Karpas-422 (cell line): ENCODE results near the gene ST8SIA3. TPM values are rescaled to one million over a fixed set of nuclear protein-coding genes. Genes with fewer than 3 reads are reported as not detected.

Source experiments
- DNase-seq: peaks from one replicate; pipeline ENCODE4 v3.0.0-alpha.2; 2015
- H2AFZ ChIP-seq: fragments of 200-600 bp; sonication (generic); 2 replicates; pipeline ENCODE4 v1.6.1; 2014; ENCODE audit warnings: antibody characterized with exemption, low read length, mixed read lengths
- H3K27ac ChIP-seq: fragments of 200-600 bp; sonication (generic); 2 replicates; pipeline ENCODE4 v1.5.1; 2014; ENCODE audit warnings: mild to moderate bottlenecking, low read length, moderate library complexity
- H3K27me3 ChIP-seq: fragments of 200-600 bp; sonication (generic); 2 replicates; pipeline ENCODE4 v1.6.1; 2014; ENCODE audit warnings: low read length, mixed read lengths
- H3K36me3 ChIP-seq: fragments of 200-600 bp; sonication (generic); 2 replicates; pipeline ENCODE4 v1.6.1; 2014; ENCODE audit warnings: low read length, mixed read lengths; ENCODE audit not compliant: insufficient read depth
- H3K4me1 ChIP-seq: fragments of 200-600 bp; sonication (generic); 2 replicates; pipeline ENCODE4 v1.6.1; 2014; ENCODE audit warnings: mild to moderate bottlenecking, low read length, mixed read lengths
- H3K4me2 ChIP-seq: fragments of 200-600 bp; sonication (generic); 2 replicates; pipeline ENCODE4 v1.6.1; 2014; ENCODE audit warnings: low read length, low read depth, mild to moderate bottlenecking; ENCODE audit not compliant: poor library complexity, severe bottlenecking
- H3K4me3 ChIP-seq: fragments of 200-600 bp; sonication (generic); 2 replicates; pipeline ENCODE4 v1.5.1; 2014; ENCODE audit warnings: mild to moderate bottlenecking, antibody characterized with exemption, low read length, mixed read lengths
- H3K79me2 ChIP-seq: fragments of 200-600 bp; sonication (generic); 2 replicates; pipeline ENCODE4 v1.6.1; 2014; ENCODE audit warnings: mild to moderate bottlenecking, low read length, mixed read lengths
- H3K9ac ChIP-seq: fragments of 200-600 bp; sonication (generic); 2 replicates; pipeline ENCODE4 v1.6.0; 2014; ENCODE audit warnings: low read length
- H3K9me2 ChIP-seq: fragments of 200-600 bp; sonication (generic), shearing (Covaris generic); replicated peaks from 2 replicates; pipeline ENCODE4 v1.6.0; 2014; ENCODE audit warnings: mild to moderate bottlenecking, low read length, moderate library complexity; ENCODE audit not compliant: insufficient read depth
- H3K9me3 ChIP-seq: fragments of 300-700, 200-600 bp; sonication (generic); 2 replicates; pipeline ENCODE4 v1.6.1; 2014; ENCODE audit warnings: low read length, mixed read lengths
- H4K20me1 ChIP-seq: fragments of 200-600 bp; sonication (generic); 2 replicates; pipeline ENCODE4 v1.6.1; 2014; ENCODE audit warnings: mild to moderate bottlenecking, antibody characterized with exemption, low read length, low read depth; ENCODE audit not compliant: insufficient read depth
- total RNA-seq: library from RNA; depleted of rRNA; stranded (reverse); fragments of >200 nt; shearing (Covaris generic); gene quantifications from 2 replicates; pipeline ENCODE4 v1.2.3, GENCODE V29; 2014; ENCODE audit warnings: low replicate concordance; rRNA removed

ST8SIA3 gene
- total RNA-seq, 1 experiment from 2014 or later, result not detected

- Histone ChIP-seq H3K36me3 (no peaks in the 10 kb centered on the region), H3K4me1 (no peaks in the 10 kb centered on the region), H3K9ac (no peak overlapping the region), H3K4me3 (no peak overlapping the region), H4K20me1 (no peaks in the 10 kb centered on the region), H3K27me3 (no peaks in the 10 kb centered on the region), H3K79me2 (no peaks in the 10 kb centered on the region), H3K27ac (no peak overlapping the region), H3K4me2 (no peak overlapping the region), H2AFZ (no peak overlapping the region), H3K9me2 (no peaks in the 10 kb centered on the region), H3K9me3 (no peaks in the 10 kb centered on the region)
- DNase-seq, result no peak
Measured at GRCh38 chr18:57409650-57410049, 57.3 kb downstream of the ST8SIA3 start.

- DNase-seq, result peak; percentile 32
- no peak overlapping the region for H2AFZ ChIP-seq
Measured at GRCh38 chr18:57410749-57411148, 58.4 kb downstream of the ST8SIA3 start.

GRCh38 chr18:57416542-57416941 lies 64.2 kb downstream of the ST8SIA3 start:
- H4K20me1 ChIP-seq, result no peaks in the 10 kb centered on the region
- H3K4me2 ChIP-seq, result no peak overlapping the region
- DNase-seq, result no peak
- H3K79me2 ChIP-seq, result no peaks in the 10 kb centered on the region
- no peak overlapping the region for H3K27ac ChIP-seq
- no peaks in the 10 kb centered on the region for H3K9me2 ChIP-seq
- no peak overlapping the region for H3K9ac ChIP-seq
- H2AFZ ChIP-seq, result no peak overlapping the region
- H3K4me3 ChIP-seq, result no peak overlapping the region
- no peaks in the 10 kb centered on the region for H3K9me3 ChIP-seq
- H3K36me3 ChIP-seq, result no peaks in the 10 kb centered on the region
- no peaks in the 10 kb centered on the region for H3K4me1 ChIP-seq
- H3K27me3 ChIP-seq, result no peaks in the 10 kb centered on the region

More at GRCh38 chr18:57410749-57411148, 58.4 kb downstream of the ST8SIA3 start:
- Histone ChIP-seq H3K79me2 (no peaks in the 10 kb centered on the region), H3K4me2 (no peak overlapping the region), H3K9me2 (no peaks in the 10 kb centered on the region), H3K9me3 (no peaks in the 10 kb centered on the region), H3K36me3 (no peaks in the 10 kb centered on the region), H4K20me1 (no peaks in the 10 kb centered on the region), H3K4me1 (no peaks in the 10 kb centered on the region), H3K27ac (no peak overlapping the region), H3K9ac (no peak overlapping the region), H3K4me3 (no peak overlapping the region), H3K27me3 (no peaks in the 10 kb centered on the region)

Other genes starting within 250 kb of the ST8SIA3 start
- not detected in 2 replicates for gene BOD1L2, start 205.5 kb upstream of the ST8SIA3 start, total RNA-seq
- not detected in 2 replicates for gene ONECUT2, start 82.8 kb downstream of the ST8SIA3 start, total RNA-seq
- 18.8 and 30.4 TPM in 2 replicates for gene FECH, start 234.1 kb downstream of the ST8SIA3 start, total RNA-seq